Measurements from ENCODE around the gene RPS6KB2. TPM values are rescaled to one million over a fixed set of nuclear protein-coding genes. Genes with fewer than 3 reads are reported as not detected.

Gene RPS6KB2
- total and polyA plus RNA-seq, 2 of the 4 experiments (the other 2 are of a cell fraction) = 50.7 to 58.4 TPM

GRCh38 chr11:67423891-67424613 lies 4.2 kb upstream of the RPS6KB2 start:
- ChIA-PET POLR2A (ENCODE audit: unreplicated experiment) (no interaction called here), CTCF (no interaction called here)
- H3K14ac ChIP-seq (replicated peaks; ENCODE audit: low read depth, low read length) = no peak overlapping the region
- H3K9me3 ChIP-seq (ENCODE audit: control insufficient read depth, insufficient read depth, low read length) = no peaks in the 10 kb centered on the region
- no peak overlapping the region for H4K91ac ChIP-seq (ENCODE audit: insufficient read depth, low read depth, low read length)
- H2BK15ac ChIP-seq (ENCODE audit: low read depth, low read length) = no peak overlapping the region
- TF ChIP-seq CHD1 (IDR thresholded peaks at IDR 0.05; ENCODE audit: low read depth, low read length) (no peak), MXI1 (IDR thresholded peaks at IDR 0.05; ENCODE audit: borderline replicate concordance, low read depth, low read length) (no peak), SMC3 (IDR thresholded peaks at IDR 0.05; ENCODE audit: low read depth, low read length) (no peak), ELK1 (IDR thresholded peaks at IDR 0.05; ENCODE audit: borderline replicate concordance, low read depth, low read length) (no peak), RAD21 (IDR thresholded peaks at IDR 0.05; ENCODE audit: low read length) (no peak), RCOR1 (IDR thresholded peaks at IDR 0.05; ENCODE audit: insufficient replicate concordance, low read length) (no peak), MAFK (IDR thresholded peaks at IDR 0.05; ENCODE audit: low read depth, low read length) (no peak), POLR2A (IDR thresholded peaks at IDR 0.05; ENCODE audit: low read depth, low read length) (no peak), FOS (IDR thresholded peaks at IDR 0.05; ENCODE audit: low read depth, low read length) (no peak), BHLHE40 (IDR thresholded peaks at IDR 0.05; ENCODE audit: low read depth, low read length) (no peak), NFE2L2 (IDR thresholded peaks at IDR 0.05; ENCODE audit: low read depth, low read length) (no peak), MAZ (IDR thresholded peaks at IDR 0.05; ENCODE audit: borderline replicate concordance, low read depth, low read length) (no peak), RFX5 (IDR thresholded peaks at IDR 0.05; ENCODE audit: low read depth, low read length) (no peak)
- TF ChIP-seq, protein P1, sequence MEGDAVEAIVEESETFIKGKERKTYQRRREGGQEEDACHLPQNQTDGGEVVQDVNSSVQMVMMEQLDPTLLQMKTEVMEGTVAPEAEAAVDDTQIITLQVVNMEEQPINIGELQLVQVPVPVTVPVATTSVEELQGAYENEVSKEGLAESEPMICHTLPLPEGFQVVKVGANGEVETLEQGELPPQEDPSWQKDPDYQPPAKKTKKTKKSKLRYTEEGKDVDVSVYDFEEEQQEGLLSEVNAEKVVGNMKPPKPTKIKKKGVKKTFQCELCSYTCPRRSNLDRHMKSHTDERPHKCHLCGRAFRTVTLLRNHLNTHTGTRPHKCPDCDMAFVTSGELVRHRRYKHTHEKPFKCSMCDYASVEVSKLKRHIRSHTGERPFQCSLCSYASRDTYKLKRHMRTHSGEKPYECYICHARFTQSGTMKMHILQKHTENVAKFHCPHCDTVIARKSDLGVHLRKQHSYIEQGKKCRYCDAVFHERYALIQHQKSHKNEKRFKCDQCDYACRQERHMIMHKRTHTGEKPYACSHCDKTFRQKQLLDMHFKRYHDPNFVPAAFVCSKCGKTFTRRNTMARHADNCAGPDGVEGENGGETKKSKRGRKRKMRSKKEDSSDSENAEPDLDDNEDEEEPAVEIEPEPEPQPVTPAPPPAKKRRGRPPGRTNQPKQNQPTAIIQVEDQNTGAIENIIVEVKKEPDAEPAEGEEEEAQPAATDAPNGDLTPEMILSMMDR (conservative IDR thresholded peaks at IDR 0.05; ENCODE audit: low read depth, low read length) = no peak
- TF ChIP-seq, protein P2, sequence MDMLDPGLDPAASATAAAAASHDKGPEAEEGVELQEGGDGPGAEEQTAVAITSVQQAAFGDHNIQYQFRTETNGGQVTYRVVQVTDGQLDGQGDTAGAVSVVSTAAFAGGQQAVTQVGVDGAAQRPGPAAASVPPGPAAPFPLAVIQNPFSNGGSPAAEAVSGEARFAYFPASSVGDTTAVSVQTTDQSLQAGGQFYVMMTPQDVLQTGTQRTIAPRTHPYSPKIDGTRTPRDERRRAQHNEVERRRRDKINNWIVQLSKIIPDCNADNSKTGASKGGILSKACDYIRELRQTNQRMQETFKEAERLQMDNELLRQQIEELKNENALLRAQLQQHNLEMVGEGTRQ (IDR thresholded peaks at IDR 0.05; ENCODE audit: low read depth, low read length) = no peak
- H3K4me1 ChIP-seq (ENCODE audit: control insufficient read depth, insufficient read depth, low read length) = peaks cover 7% of the 10 kb centered on the region
- H3K56ac ChIP-seq (ENCODE audit: extremely low read depth, insufficient read depth, low read length) = no peak overlapping the region
- no peak overlapping the region; the same call in 1 of the 2 replicates for H2AK5ac ChIP-seq (ENCODE audit: low read depth, low read length)
- no peak overlapping the region for H3K4me2 ChIP-seq (ENCODE audit: low read depth, low read length)
- H3K79me1 ChIP-seq (ENCODE audit: low read depth in 1 of 2, low read length in 2 of 2) = peaks cover 5 to 13% of the 10 kb centered on the region in 2 experiments; a peak in 3 of 4 replicates
- in situ Hi-C loops (cut with MboI; ENCODE audit: low sequenced_read_pairs) = no loop called here
- intact Hi-C loops (cut with micrococcal nuclease) = loop anchor here (5.0 kb wide), 1 partner anchor 58 kb away; the partner anchor contains the start of gene AIP
- no peak overlapping the region for H3K18ac ChIP-seq (ENCODE audit: low read depth, low read length)
- no peaks in the 10 kb centered on the region for H3K36me3 ChIP-seq (ENCODE audit: control insufficient read depth, insufficient read depth, low read length)
- WGBS, 2 experiments (ENCODE audit: extremely low coverage in 2 of 2, insufficient read length in 1 of 2) = 77% methylated on average over 24 of the region's 34 CpGs; no CpG with 5 or more reads in 1 of the 2 experiments
- no peak overlapping the region for H2BK20ac ChIP-seq (ENCODE audit: low read depth, low read length)
- H3K9me1 ChIP-seq (ENCODE audit: insufficient read depth, low read length) = peaks cover 5% of the 10 kb centered on the region
- no peak overlapping the region for H2BK120ac ChIP-seq (ENCODE audit: low read depth, low read length)
- no peaks in the 10 kb centered on the region for H4K20me1 ChIP-seq (ENCODE audit: insufficient read depth, low read length)
- ATAC-seq (ENCODE audit: low read depth) = no peak
- H3K27me3 ChIP-seq (ENCODE audit: control insufficient read depth, insufficient read depth, low read length) = no peaks in the 10 kb centered on the region
- no peak overlapping the region for H4K5ac ChIP-seq (ENCODE audit: low read depth, low read length)
- H3K4ac ChIP-seq (ENCODE audit: low read depth, low read length) = no peak overlapping the region
- no peak overlapping the region for H3K23ac ChIP-seq (ENCODE audit: low read depth, low read length)
- H3K4me3 ChIP-seq (ENCODE audit: insufficient read depth, low read depth, low read length) = no peak overlapping the region
- no TSS peak for BruUV-seq (replicated peaks)
- no peak overlapping the region for H2AK9ac ChIP-seq (replicated peaks; ENCODE audit: low read depth, low read length, poor library complexity)
- no peak overlapping the region for H2AFZ ChIP-seq (replicated peaks; ENCODE audit: low read length, poor library complexity)
- no peak for DNase-seq
- dilution Hi-C loops (cut with HindIII; ENCODE audit: low sequenced_read_pairs, unreplicated experiment) = no loop called here
- no peak overlapping the region for H4K8ac ChIP-seq (ENCODE audit: low read depth in 2 of 2, low read length in 2 of 2)
- H3K27ac ChIP-seq (ENCODE audit: insufficient read depth, low read length) = no peak overlapping the region
- no peak overlapping the region for H2BK5ac ChIP-seq (ENCODE audit: low read depth, low read length, poor library complexity, severe bottlenecking)
- no peak overlapping the region for H3K9ac ChIP-seq (ENCODE audit: low read depth, low read length)
